Measurements from ENCODE around the gene KCNH2. TPM values are rescaled to one million over a fixed set of nuclear protein-coding genes. Genes with fewer than 3 reads are reported as not detected.
"Not testable (repeated sequence)": the region's sequence is repeated elsewhere in the genome, so short reads cannot be mapped to it uniquely, and the experiment has no call there.

The KCNH2 gene
- total RNA-seq: 100 to 1,000 TPM in 1 of 10 donors, 10 to 100 TPM in 9; 63.2 to 126 (median 78.4) TPM
- 10 to 100 TPM; 50.2 to 99.9 TPM for polyA plus RNA-seq
- long read RNA-seq, donor 1, full-length matches to known transcripts: 74 of 233 reads
- long read RNA-seq, donor 1, partial matches to known transcripts: 123 of 233 reads
- long read RNA-seq, donor 1, other reads (novel, unspliced or antisense): 36 of 233 reads
- long read RNA-seq, donor 2, full-length matches to known transcripts: 61 of 207 reads
- long read RNA-seq, donor 2, partial matches to known transcripts: 112 of 207 reads
- long read RNA-seq, donor 2, other reads (novel, unspliced or antisense): 34 of 207 reads
- long read RNA-seq, donor 3, transcript KCNH2-204 (5 exons, 2,430 nt): major isoform, 16 of 154 reads
- long read RNA-seq, donor 3, partial matches to known transcripts: 130 of 154 reads
- long read RNA-seq, donor 3, other reads (novel, unspliced or antisense): 7 of 154 reads

GRCh38 chr7:150978126-150978789 is at the start of gene KCNH2:
TSS of gene KCNH2 (minus strand) at chr7:150978321. CDS start at chr7:150977913, 408 bp downstream.
- intact Hi-C loops (cut with DNase I): no loop called here
- peak within 1 kb of the TSS; percentile 56 to 97 (median 90) for H3K27ac ChIP-seq

GRCh38 chr7:151027728-151028130 is 49.6 kb upstream of the KCNH2 start:
- WGBS, 2 donors: 6 to 9% methylated on average over 16 of the region's 16 CpGs
- not testable (repeated sequence) for ATAC-seq, DNase-seq, H3K9me3 ChIP-seq, H3K27me3 ChIP-seq
- Histone ChIP-seq H3K36me3 (peaks cover 0 to 15% (median 0%) of the 10 kb centered on the region in 9 donors), H3K4me3 (peak overlapping the region in 9 of 10 donors; percentile 57 to 84 (median 77)), H3K27ac (peak overlapping the region in 9 of 10 donors; percentile 42 to 91 (median 81)), H3K4me1 (peaks cover 3 to 21% (median 14%) of the 10 kb centered on the region in 9 donors)
- intact Hi-C loops (cut with DNase I): loop anchor here in 6 of 10 donors (1.0 to 5.0 kb wide), 7 partner anchors 31 to 85 kb away; partner anchors contain the start of genes SLC4A2 (in 2 of the 6) and AGAP3 (in 1 of the 6)

More at GRCh38 chr7:150978126-150978789, at the start of gene KCNH2:
- Histone ChIP-seq H3K4me1 (peaks cover 15 to 54% (median 28%) of the 10 kb centered on the region in 9 donors), H3K36me3 (no peaks in the 10 kb centered on the region), H3K27me3 (peaks cover 8 to 95% (median 56%) of the 10 kb centered on the region in 7 donors), H3K4me3 (peak within 1 kb of the TSS in 9 of 10 donors; percentile 31 to 58 (median 52)), H3K9me3 (no peaks in the 10 kb centered on the region)
- TF ChIP-seq CTCF (IDR thresholded peaks at IDR 0.05): no peak
- ATAC-seq (peak; percentile 37 to 64 (median 53)), DNase-seq (peak; percentile 59 to 77)
- 0 to 1% methylated on average over 62 to 75 of the region's 81 CpGs for WGBS, 2 donors

- not testable (repeated sequence) for H3K36me3 ChIP-seq, ATAC-seq, H3K27me3 ChIP-seq, DNase-seq, H3K9me3 ChIP-seq
- Histone ChIP-seq H3K4me1 (peaks cover 3 to 21% (median 14%) of the 10 kb centered on the region in 9 donors), H3K27ac (peak overlapping the region in 3 of 10 donors; percentile 75 to 84 (median 83)), H3K4me3 (peak overlapping the region in 5 of 10 donors; percentile 68 to 84 (median 79))
- WGBS, 2 donors: 39 to 46% methylated on average over 19 of the region's 19 CpGs
- intact Hi-C loops (cut with DNase I): loop anchor here in 3 of 10 donors (5.0 kb wide), 2 partner anchors 65 to 85 kb away; no protein-coding TSS in a partner anchor
Measured at GRCh38 chr7:151026771-151027727, 48.9 kb upstream of the KCNH2 start.

- TF ChIP-seq CTCF (IDR thresholded peaks at IDR 0.05): no peak
- 87 to 88% methylated on average over 4 of the region's 4 CpGs for WGBS, 2 donors
- intact Hi-C loops (cut with DNase I): loop anchor here in 3 of 10 donors (5.0 kb wide), 2 partner anchors 66 to 86 kb away; no protein-coding TSS in a partner anchor
- Histone ChIP-seq H3K4me3 (no peak overlapping the region), H3K9me3 (no peaks in the 10 kb centered on the region), H3K4me1 (peaks cover 3 to 21% (median 14%) of the 10 kb centered on the region in 9 donors), H3K27me3 (peaks cover 0 to 17% (median 8%) of the 10 kb centered on the region in 7 donors), H3K36me3 (peaks cover 0 to 3% (median 0%) of the 10 kb centered on the region in 9 donors), H3K27ac (no peak overlapping the region)
- ATAC-seq (no peak), DNase-seq (no peak)
Measured at GRCh38 chr7:151025924-151026671, 48.0 kb upstream of the KCNH2 start.
